NCI-H1417 (cell line): ENCODE results near the gene PRKRA.
"Not testable (repeated sequence)": the region's sequence is repeated elsewhere in the genome, so short reads cannot be mapped to it uniquely, and the experiment has no call there.

ENCODE experiments used
- DNase-seq, 3 experiments: peaks; one replicate each; lab custom pipeline; 2025; lab: John Stamatoyannopoulos, UW

PRKRA gene

GRCh38 chr2:178414266-178415247, 36.4 kb downstream of the PRKRA start:
- DNase-seq = peak; percentile 85 to 97 (median 91)

GRCh38 chr2:178413472-178414265, 37.3 kb downstream of the PRKRA start:
- peak; percentile 52 to 96 (median 94) for DNase-seq

- DNase-seq = not testable (repeated sequence)
Observed at GRCh38 chr2:178412453-178412852, 38.5 kb downstream of the PRKRA start.

GRCh38 chr2:178412047-178412446, 38.9 kb downstream of the PRKRA start:
- peak in 1 of 3 experiments; percentile 41 for DNase-seq

- no peak for DNase-seq
Observed at GRCh38 chr2:178409261-178409660, 41.7 kb downstream of the PRKRA start.

GRCh38 chr2:178404368-178404767, 46.6 kb downstream of the PRKRA start:
- peak in 2 of 3 experiments; percentile 21 to 58 for DNase-seq

GRCh38 chr2:178403671-178404306, 47.2 kb downstream of the PRKRA start:
- no peak for DNase-seq

GRCh38 chr2:178401994-178402437, 49.0 kb downstream of the PRKRA start:
- DNase-seq = no peak

- peak; percentile 26 to 75 (median 42) for DNase-seq
Observed at GRCh38 chr2:178397002-178397605, 53.9 kb downstream of the PRKRA start.

GRCh38 chr2:178395941-178396570, 54.9 kb downstream of the PRKRA start:
- no peak for DNase-seq

GRCh38 chr2:178395295-178395694, 55.7 kb downstream of the PRKRA start:
- DNase-seq = no peak

GRCh38 chr2:178394859-178395258, 56.1 kb downstream of the PRKRA start:
- no peak for DNase-seq

GRCh38 chr2:178392215-178392614, 58.8 kb downstream of the PRKRA start:
- DNase-seq = no peak

- DNase-seq = no peak
Observed at GRCh38 chr2:178391701-178392100, 59.3 kb downstream of the PRKRA start.

- DNase-seq = peak in 1 of 3 experiments; percentile 4
Observed at GRCh38 chr2:178388287-178388686, 62.7 kb downstream of the PRKRA start.

- no peak for DNase-seq
Observed at GRCh38 chr2:178386986-178387597, 63.9 kb downstream of the PRKRA start.

- no peak for DNase-seq
Observed at GRCh38 chr2:178385595-178386148, 65.3 kb downstream of the PRKRA start.

GRCh38 chr2:178383718-178384117, 67.3 kb downstream of the PRKRA start:
- DNase-seq = no peak
